Neural progenitor cell (in vitro differentiated cells): ENCODE data around the gene MYLK.

Experiments
- EZH2 ChIP-seq: fragments of 200-600 bp; sonication (generic); IDR thresholded peaks from 2 replicates; pipeline ENCODE4 v1.6.1; 2017; ENCODE audit warnings: antibody characterized with exemption, mild to moderate bottlenecking, moderate library complexity
- EZH2phosphoT487 ChIP-seq: fragments of 200-600 bp; sonication (generic); IDR thresholded peaks from 2 replicates; pipeline ENCODE4 v1.6.1; 2017; ENCODE audit warnings: antibody characterized with exemption
- TF ChIP-seq, protein P1 (sequence below): fragments of 200-600 bp; sonication (generic); IDR thresholded peaks from 2 replicates; pipeline ENCODE4 v1.5.1; 2017; ENCODE audit warnings: antibody characterized with exemption, mild to moderate bottlenecking

DNA sequence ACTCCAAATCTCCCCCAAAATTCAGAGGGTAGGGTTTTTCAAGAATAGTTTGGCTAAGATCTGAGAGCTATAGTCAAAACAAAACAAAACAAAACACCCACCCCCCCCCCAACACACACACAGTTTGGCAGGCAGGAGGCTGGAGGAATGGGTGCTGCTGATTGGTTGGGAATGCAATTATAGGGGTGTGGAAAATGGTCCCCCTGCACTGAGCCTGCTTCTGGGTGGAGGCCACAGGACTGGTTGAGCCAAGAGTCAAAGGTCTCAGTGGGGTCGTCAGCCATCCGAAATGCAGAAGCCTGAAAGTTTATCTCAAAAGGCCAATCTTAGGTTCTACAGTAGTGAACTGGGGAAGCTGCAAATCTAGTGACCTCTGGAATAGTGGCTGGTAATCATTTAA lies 296.7 kb downstream of the MYLK start:
- TF ChIP-seq, protein P1, sequence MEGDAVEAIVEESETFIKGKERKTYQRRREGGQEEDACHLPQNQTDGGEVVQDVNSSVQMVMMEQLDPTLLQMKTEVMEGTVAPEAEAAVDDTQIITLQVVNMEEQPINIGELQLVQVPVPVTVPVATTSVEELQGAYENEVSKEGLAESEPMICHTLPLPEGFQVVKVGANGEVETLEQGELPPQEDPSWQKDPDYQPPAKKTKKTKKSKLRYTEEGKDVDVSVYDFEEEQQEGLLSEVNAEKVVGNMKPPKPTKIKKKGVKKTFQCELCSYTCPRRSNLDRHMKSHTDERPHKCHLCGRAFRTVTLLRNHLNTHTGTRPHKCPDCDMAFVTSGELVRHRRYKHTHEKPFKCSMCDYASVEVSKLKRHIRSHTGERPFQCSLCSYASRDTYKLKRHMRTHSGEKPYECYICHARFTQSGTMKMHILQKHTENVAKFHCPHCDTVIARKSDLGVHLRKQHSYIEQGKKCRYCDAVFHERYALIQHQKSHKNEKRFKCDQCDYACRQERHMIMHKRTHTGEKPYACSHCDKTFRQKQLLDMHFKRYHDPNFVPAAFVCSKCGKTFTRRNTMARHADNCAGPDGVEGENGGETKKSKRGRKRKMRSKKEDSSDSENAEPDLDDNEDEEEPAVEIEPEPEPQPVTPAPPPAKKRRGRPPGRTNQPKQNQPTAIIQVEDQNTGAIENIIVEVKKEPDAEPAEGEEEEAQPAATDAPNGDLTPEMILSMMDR: no peak
- TF ChIP-seq EZH2 (no peak), EZH2phosphoT487 (no peak)
